GM23338 (cell line): ENCODE measurements around the gene CDH23. TPM values are rescaled to one million over a fixed set of nuclear protein-coding genes. Genes with fewer than 3 reads are reported as not detected.

Experiments used
- ATAC-seq: fragments of 200-7000 bp; cut with Tn5 transposase; 3 replicates; pipeline ENCODE4 v1.9.1; 2020
- DNase-seq: peaks from one replicate; pipeline ENCODE4 v3.0.0-alpha.2; 2015; ENCODE audit warnings: low spot score
- H2AFZ ChIP-seq: fragments of 200-600 bp; sonication (generic); 2 replicates; pipeline ENCODE4 v1.8.0; 2016; ENCODE audit warnings: antibody characterized with exemption, mild to moderate bottlenecking, moderate library complexity
- H3F3A ChIP-seq: fragments of 200-600 bp; sonication (generic); replicated peaks from 2 replicates; pipeline ENCODE4 v1.8.0; 2017; ENCODE audit warnings: antibody characterized with exemption, mixed run types, low read depth
- H3K27ac ChIP-seq: fragments of 200-600 bp; sonication (generic); 2 replicates; pipeline ENCODE4 v1.6.1; 2016; ENCODE audit warnings: low read depth
- H3K27me3 ChIP-seq: fragments of 200-600 bp; sonication (generic); 2 replicates; pipeline ENCODE4 v1.8.0; 2016; ENCODE audit warnings: mild to moderate bottlenecking, mixed run types, moderate library complexity; ENCODE audit not compliant: insufficient read depth
- H3K36me3 ChIP-seq: fragments of 200-600 bp; sonication (generic); 2 replicates; pipeline ENCODE4 v1.8.0; 2016; ENCODE audit warnings: mild to moderate bottlenecking; ENCODE audit not compliant: insufficient read depth
- H3K4me1 ChIP-seq: fragments of 200-600 bp; sonication (generic); 2 replicates; pipeline ENCODE4 v1.8.0; 2016; ENCODE audit warnings: mild to moderate bottlenecking, moderate library complexity; ENCODE audit not compliant: insufficient read depth
- H3K4me2 ChIP-seq: fragments of 200-600 bp; sonication (generic); 2 replicates; pipeline ENCODE4 v1.7.1; 2017; ENCODE audit warnings: mixed run types
- H3K4me3 ChIP-seq: fragments of 200-600 bp; sonication (generic); 2 replicates; pipeline ENCODE4 v1.6.1; 2016; ENCODE audit warnings: mixed run types
- H3K79me2 ChIP-seq: fragments of 200-600 bp; sonication (generic); replicated peaks from 2 replicates; pipeline ENCODE4 v1.8.0; 2017; ENCODE audit warnings: mild to moderate bottlenecking; ENCODE audit not compliant: insufficient read depth
- H3K9me2 ChIP-seq: fragments of 200-600 bp; sonication (generic); 2 replicates; pipeline ENCODE4 v1.8.0; 2017; ENCODE audit not compliant: insufficient read depth
- H4K20me1 ChIP-seq: fragments of 200-600 bp; sonication (generic); replicated peaks from 2 replicates; pipeline ENCODE4 v1.8.0; 2017; ENCODE audit warnings: mild to moderate bottlenecking; ENCODE audit not compliant: insufficient read depth
- H3K27ac Mint-ChIP-seq: 2 replicates; pipeline ENCODE4 v1.8.0; 2020; ENCODE audit warnings: inconsistent platforms, mild to moderate bottlenecking, moderate library complexity, mixed read lengths
- H3K27me3 Mint-ChIP-seq: 3 replicates; pipeline ENCODE4 v1.8.0; 2022; ENCODE audit warnings: low read depth, mild to moderate bottlenecking, moderate library complexity, mixed read lengths, inconsistent platforms; ENCODE audit not compliant: insufficient read depth, poor library complexity
- H3K36me3 Mint-ChIP-seq: 3 replicates; pipeline ENCODE4 v1.8.0; 2021; ENCODE audit warnings: low read depth, mild to moderate bottlenecking, inconsistent platforms, moderate library complexity, mixed read lengths
- H3K4me1 Mint-ChIP-seq: 3 replicates; pipeline ENCODE4 v1.8.0; 2020; ENCODE audit warnings: mild to moderate bottlenecking, inconsistent platforms, mixed read lengths
- H3K4me3 Mint-ChIP-seq: 3 replicates; pipeline ENCODE4 v1.8.0; 2021; ENCODE audit warnings: moderate library complexity, mild to moderate bottlenecking, inconsistent platforms, mixed read lengths
- H3K9me3 Mint-ChIP-seq: 3 replicates; pipeline ENCODE4 v1.8.0; 2020; ENCODE audit warnings: moderate library complexity, mild to moderate bottlenecking, inconsistent platforms, mixed read lengths
- CREB1 ChIP-seq: fragments of 250-450 bp; sonication (Bioruptor Pico); IDR thresholded peaks from 2 replicates; pipeline ENCODE4 v1.5.0; 2020; ENCODE audit warnings: low read depth, mild to moderate bottlenecking, moderate library complexity
- EZH2 ChIP-seq: fragments of 200-600 bp; sonication (generic); IDR thresholded peaks from one replicate; pipeline ENCODE4 v1.8.0; 2017; ENCODE audit warnings: antibody characterized with exemption, mild to moderate bottlenecking, low read depth; ENCODE audit not compliant: unreplicated experiment
- EZH2phosphoT487 ChIP-seq: fragments of 200-600 bp; sonication (generic); IDR thresholded peaks from one replicate; pipeline ENCODE4 v1.8.1; 2018; ENCODE audit warnings: antibody characterized with exemption; ENCODE audit not compliant: unreplicated experiment
- JUNB ChIP-seq: IDR thresholded peaks from one replicate; pipeline ENCODE4 v1.6.1; 2016; ENCODE audit warnings: antibody characterized with exemption; ENCODE audit not compliant: unreplicated experiment
- NANOG ChIP-seq: IDR thresholded peaks from 2 replicates; pipeline ENCODE4 v1.6.1; 2016; ENCODE audit warnings: antibody characterized with exemption, borderline replicate concordance
- POLR2AphosphoS5 ChIP-seq: IDR thresholded peaks from 2 replicates; pipeline ENCODE4 v1.6.1; 2016; ENCODE audit warnings: antibody characterized with exemption, low read depth
- STAT1 ChIP-seq: IDR thresholded peaks from one replicate; pipeline ENCODE4 v1.6.1; 2016; ENCODE audit warnings: antibody characterized with exemption; ENCODE audit not compliant: unreplicated experiment
- ZNF114 ChIP-seq: fragments of 250-450 bp; sonication (Bioruptor Pico); IDR thresholded peaks from 2 replicates; pipeline ENCODE4 v1.5.0; 2020; ENCODE audit warnings: mild to moderate bottlenecking, moderate library complexity
- ZNF331 ChIP-seq: fragments of 250-450 bp; sonication (Bioruptor Pico); IDR thresholded peaks from 2 replicates; pipeline ENCODE4 v1.5.0; 2020; ENCODE audit warnings: low read depth, mild to moderate bottlenecking, moderate library complexity
- polyA plus RNA-seq: library from polyadenylated mRNA; unstranded; fragments of >200 nt; fragmentation: Nextera tagmentation; extraction: Ambion mirVana; gene quantifications from 2 replicates; pipeline ENCODE4 v1.2.1, GENCODE V29; 2016
- total RNA-seq: library from RNA; depleted of rRNA; stranded (reverse); fragments of >200 nt; shearing (Covaris generic); gene quantifications from 2 replicates; pipeline ENCODE4 v1.2.3, GENCODE V29; 2014
- TF ChIP-seq, protein P1 (sequence below): IDR thresholded peaks from 2 replicates; pipeline ENCODE4 v1.6.1; 2016; ENCODE audit warnings: antibody characterized with exemption
- TF ChIP-seq, protein P2 (sequence below): IDR thresholded peaks from one replicate; pipeline ENCODE4 v1.6.1; 2018; ENCODE audit warnings: antibody characterized with exemption; ENCODE audit not compliant: unreplicated experiment
- TF ChIP-seq, protein P3 (sequence below), 2 experiments: fragments of 200-600 bp in 1 of 2; sonication (generic) in 1 of 2; conservative IDR thresholded peaks; 2 replicates each; pipeline versions ENCODE4 v1.5.1 to v1.6.1; 2016 to 2017; ENCODE audit warnings: antibody characterized with exemption in 2 of 2, low read depth in 2 of 2, mild to moderate bottlenecking in 2 of 2, moderate library complexity in 1 of 2

CDH23 gene
- total and polyA plus RNA-seq, 2 experiments from 2014 or later: 0.95 to 4.3 TPM

DNA sequence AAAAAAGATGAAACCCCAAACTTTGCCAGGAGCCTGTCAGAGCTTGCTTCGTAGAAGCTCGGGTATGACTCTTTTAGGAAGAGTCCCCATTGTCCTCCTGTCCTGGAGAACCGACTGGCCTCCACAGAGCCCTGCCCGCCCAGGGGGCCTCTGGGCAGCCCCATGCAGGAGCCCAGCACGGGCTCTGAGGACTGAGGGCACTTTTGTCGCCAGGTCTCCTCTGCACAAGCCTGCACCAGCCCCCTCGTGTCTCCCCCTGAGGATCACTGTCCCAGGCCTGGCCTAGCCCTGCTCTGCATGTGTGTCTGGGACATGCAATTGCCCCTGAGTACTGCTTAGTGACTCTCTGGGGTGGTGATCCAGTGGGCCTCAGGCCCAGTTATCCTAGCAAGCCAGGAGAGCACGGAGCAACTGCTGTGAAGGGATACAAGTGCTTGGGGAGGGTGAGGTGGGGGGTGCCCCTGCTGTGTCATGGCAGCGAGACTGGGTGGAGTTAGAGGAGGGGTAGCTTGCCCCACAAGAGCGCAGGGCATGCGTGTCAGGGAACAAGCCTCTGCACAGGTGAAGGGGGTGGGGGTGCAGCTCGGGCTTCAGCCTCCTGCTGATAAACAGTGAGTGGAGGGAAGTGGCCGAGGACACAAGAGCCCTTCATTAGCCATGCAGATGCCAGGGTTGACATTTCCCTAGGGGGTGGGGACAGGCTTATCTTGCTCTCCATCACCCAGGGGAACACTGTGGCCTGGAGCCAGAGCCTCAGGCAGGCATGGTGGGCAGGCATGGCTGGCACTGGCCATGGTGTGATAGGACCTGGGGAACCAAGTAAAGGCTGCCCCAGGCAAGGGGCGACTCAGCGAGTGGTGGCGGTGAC lies 179.4 kb downstream of the CDH23 start (continued):
- TF ChIP-seq EZH2: no peak

DNA sequence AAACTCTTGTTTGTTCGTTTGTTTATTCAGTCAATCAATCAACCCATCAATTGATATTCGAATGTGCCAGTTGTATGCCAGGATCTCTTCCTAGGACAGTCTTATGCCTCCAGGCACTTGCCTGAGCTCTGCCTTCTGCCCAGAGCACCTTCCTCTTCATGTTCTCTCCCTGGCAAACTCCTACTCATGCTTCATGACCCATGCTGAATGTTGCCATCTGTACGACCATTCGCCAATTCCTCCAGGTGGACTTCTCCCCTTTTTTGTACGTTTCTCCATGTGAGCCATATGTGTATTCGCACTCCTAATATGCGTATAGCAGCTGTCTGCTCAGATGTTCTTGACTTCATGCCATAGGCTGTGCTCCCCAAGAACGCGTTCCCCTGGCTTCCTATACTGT lies 180.1 kb downstream of the CDH23 start:
- Histone ChIP-seq H3K36me3 (no peaks in the 10 kb centered on the region), H3K4me1 (no peaks in the 10 kb centered on the region; the same call in 1 of the 2 replicates), H2AFZ (no peak overlapping the region), H3K27ac (no peak overlapping the region), H3K9me2 (no peaks in the 10 kb centered on the region), H3K4me2 (no peak overlapping the region), H4K20me1 (no peaks in the 10 kb centered on the region), H3F3A (no peaks in the 10 kb centered on the region), H3K79me2 (no peaks in the 10 kb centered on the region), H3K4me3 (no peak overlapping the region), H3K27me3 (no peaks in the 10 kb centered on the region)
- ATAC-seq (no peak), DNase-seq (no peak)
- Mint-ChIP-seq H3K4me1 (peaks cover 48% of the 10 kb centered on the region), H3K9me3 (no peaks in the 10 kb centered on the region), H3K4me3 (no peak overlapping the region), H3K27ac (no peak overlapping the region), H3K27me3 (peaks cover 7% of the 10 kb centered on the region), H3K36me3 (no peaks in the 10 kb centered on the region)
- TF ChIP-seq, protein P1, sequence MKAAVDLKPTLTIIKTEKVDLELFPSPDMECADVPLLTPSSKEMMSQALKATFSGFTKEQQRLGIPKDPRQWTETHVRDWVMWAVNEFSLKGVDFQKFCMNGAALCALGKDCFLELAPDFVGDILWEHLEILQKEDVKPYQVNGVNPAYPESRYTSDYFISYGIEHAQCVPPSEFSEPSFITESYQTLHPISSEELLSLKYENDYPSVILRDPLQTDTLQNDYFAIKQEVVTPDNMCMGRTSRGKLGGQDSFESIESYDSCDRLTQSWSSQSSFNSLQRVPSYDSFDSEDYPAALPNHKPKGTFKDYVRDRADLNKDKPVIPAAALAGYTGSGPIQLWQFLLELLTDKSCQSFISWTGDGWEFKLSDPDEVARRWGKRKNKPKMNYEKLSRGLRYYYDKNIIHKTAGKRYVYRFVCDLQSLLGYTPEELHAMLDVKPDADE: no peak
- TF ChIP-seq ZNF114: no peak
- TF ChIP-seq ZNF331 (CRISPR knock-in tag): no peak
- TF ChIP-seq EZH2: no peak
- no peak for TF ChIP-seq JUNB
- no peak for TF ChIP-seq POLR2AphosphoS5
- TF ChIP-seq CREB1 (CRISPR knock-in tag): no peak
- no peak for TF ChIP-seq NANOG
- TF ChIP-seq EZH2phosphoT487: no peak
- TF ChIP-seq, protein P2, sequence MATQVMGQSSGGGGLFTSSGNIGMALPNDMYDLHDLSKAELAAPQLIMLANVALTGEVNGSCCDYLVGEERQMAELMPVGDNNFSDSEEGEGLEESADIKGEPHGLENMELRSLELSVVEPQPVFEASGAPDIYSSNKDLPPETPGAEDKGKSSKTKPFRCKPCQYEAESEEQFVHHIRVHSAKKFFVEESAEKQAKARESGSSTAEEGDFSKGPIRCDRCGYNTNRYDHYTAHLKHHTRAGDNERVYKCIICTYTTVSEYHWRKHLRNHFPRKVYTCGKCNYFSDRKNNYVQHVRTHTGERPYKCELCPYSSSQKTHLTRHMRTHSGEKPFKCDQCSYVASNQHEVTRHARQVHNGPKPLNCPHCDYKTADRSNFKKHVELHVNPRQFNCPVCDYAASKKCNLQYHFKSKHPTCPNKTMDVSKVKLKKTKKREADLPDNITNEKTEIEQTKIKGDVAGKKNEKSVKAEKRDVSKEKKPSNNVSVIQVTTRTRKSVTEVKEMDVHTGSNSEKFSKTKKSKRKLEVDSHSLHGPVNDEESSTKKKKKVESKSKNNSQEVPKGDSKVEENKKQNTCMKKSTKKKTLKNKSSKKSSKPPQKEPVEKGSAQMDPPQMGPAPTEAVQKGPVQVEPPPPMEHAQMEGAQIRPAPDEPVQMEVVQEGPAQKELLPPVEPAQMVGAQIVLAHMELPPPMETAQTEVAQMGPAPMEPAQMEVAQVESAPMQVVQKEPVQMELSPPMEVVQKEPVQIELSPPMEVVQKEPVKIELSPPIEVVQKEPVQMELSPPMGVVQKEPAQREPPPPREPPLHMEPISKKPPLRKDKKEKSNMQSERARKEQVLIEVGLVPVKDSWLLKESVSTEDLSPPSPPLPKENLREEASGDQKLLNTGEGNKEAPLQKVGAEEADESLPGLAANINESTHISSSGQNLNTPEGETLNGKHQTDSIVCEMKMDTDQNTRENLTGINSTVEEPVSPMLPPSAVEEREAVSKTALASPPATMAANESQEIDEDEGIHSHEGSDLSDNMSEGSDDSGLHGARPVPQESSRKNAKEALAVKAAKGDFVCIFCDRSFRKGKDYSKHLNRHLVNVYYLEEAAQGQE: no peak
- TF ChIP-seq STAT1: no peak
- TF ChIP-seq, protein P3, sequence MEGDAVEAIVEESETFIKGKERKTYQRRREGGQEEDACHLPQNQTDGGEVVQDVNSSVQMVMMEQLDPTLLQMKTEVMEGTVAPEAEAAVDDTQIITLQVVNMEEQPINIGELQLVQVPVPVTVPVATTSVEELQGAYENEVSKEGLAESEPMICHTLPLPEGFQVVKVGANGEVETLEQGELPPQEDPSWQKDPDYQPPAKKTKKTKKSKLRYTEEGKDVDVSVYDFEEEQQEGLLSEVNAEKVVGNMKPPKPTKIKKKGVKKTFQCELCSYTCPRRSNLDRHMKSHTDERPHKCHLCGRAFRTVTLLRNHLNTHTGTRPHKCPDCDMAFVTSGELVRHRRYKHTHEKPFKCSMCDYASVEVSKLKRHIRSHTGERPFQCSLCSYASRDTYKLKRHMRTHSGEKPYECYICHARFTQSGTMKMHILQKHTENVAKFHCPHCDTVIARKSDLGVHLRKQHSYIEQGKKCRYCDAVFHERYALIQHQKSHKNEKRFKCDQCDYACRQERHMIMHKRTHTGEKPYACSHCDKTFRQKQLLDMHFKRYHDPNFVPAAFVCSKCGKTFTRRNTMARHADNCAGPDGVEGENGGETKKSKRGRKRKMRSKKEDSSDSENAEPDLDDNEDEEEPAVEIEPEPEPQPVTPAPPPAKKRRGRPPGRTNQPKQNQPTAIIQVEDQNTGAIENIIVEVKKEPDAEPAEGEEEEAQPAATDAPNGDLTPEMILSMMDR (conservative IDR thresholded peaks at IDR 0.05; ENCODE audit: low read depth in 2 of 2): no peak
